H9 (cell line): Measurements from ENCODE around the gene YPEL5. TPM values are rescaled to one million over a fixed set of nuclear protein-coding genes. Genes with fewer than 3 reads are reported as not detected.

Experiments used
- DNase-seq: peaks from one replicate; pipeline ENCODE4 v3.0.0-alpha.2; 2017
- H2AFZ ChIP-seq: one replicate; pipeline ENCODE4 v1.6.1; 2013; ENCODE audit warnings: mild to moderate bottlenecking, low read length, control low read depth, moderate library complexity
- H2AK5ac ChIP-seq: 2 replicates; pipeline ENCODE4 v1.6.1; 2013; ENCODE audit warnings: low read length, control low read depth, mixed read lengths; ENCODE audit not compliant: insufficient read length
- H2BK120ac ChIP-seq: one replicate; pipeline ENCODE4 v1.6.1; 2013; ENCODE audit warnings: low read depth, mild to moderate bottlenecking, low read length, control low read depth, inconsistent platforms; ENCODE audit not compliant: poor library complexity, severe bottlenecking
- H2BK12ac ChIP-seq: 2 replicates; pipeline ENCODE4 v1.6.1; 2013; ENCODE audit warnings: low read length, control low read depth, mixed read lengths, low read depth; ENCODE audit not compliant: insufficient read length
- H2BK15ac ChIP-seq: 2 replicates; pipeline ENCODE4 v1.6.1; 2013; ENCODE audit warnings: low read depth, low read length, control low read depth
- H2BK20ac ChIP-seq: one replicate; pipeline ENCODE4 v1.6.1; 2013; ENCODE audit warnings: low read depth, mild to moderate bottlenecking, low read length, control low read depth, inconsistent platforms; ENCODE audit not compliant: poor library complexity, severe bottlenecking
- H2BK5ac ChIP-seq: 2 replicates; pipeline ENCODE4 v1.6.1; 2013; ENCODE audit warnings: low read length, control low read depth, mixed read lengths; ENCODE audit not compliant: insufficient read length
- H3K14ac ChIP-seq: 2 replicates; pipeline ENCODE4 v1.6.1; 2013; ENCODE audit warnings: low read length, control low read depth; ENCODE audit not compliant: insufficient read depth
- H3K18ac ChIP-seq: 2 replicates; pipeline ENCODE4 v1.6.1; 2013; ENCODE audit warnings: low read depth, mild to moderate bottlenecking, mixed read lengths, low read length, control low read depth; ENCODE audit not compliant: insufficient read length
- H3K23ac ChIP-seq: 2 replicates; pipeline ENCODE4 v1.6.1; 2013; ENCODE audit warnings: low read length, control low read depth, mixed read lengths, low read depth; ENCODE audit not compliant: insufficient read length
- H3K23me2 ChIP-seq: 2 replicates; pipeline ENCODE4 v1.6.1; 2013; ENCODE audit warnings: low read depth, mild to moderate bottlenecking, mixed read lengths, low read length, control low read depth; ENCODE audit not compliant: insufficient read length, poor library complexity, severe bottlenecking
- H3K27ac ChIP-seq: 2 replicates; pipeline ENCODE4 v1.5.1; 2013; ENCODE audit warnings: low read length, control low read depth, mixed read lengths, low read depth; ENCODE audit not compliant: insufficient read length
- H3K27me3 ChIP-seq: 2 replicates; pipeline ENCODE4 v1.6.1; 2013; ENCODE audit warnings: low read length, control low read depth, inconsistent platforms; ENCODE audit not compliant: insufficient read depth
- H3K4ac ChIP-seq: 2 replicates; pipeline ENCODE4 v1.6.1; 2013; ENCODE audit warnings: low read depth, mild to moderate bottlenecking, control low read depth, inconsistent platforms, low read length, moderate library complexity
- H3K4me1 ChIP-seq: 2 replicates; pipeline ENCODE4 v1.6.1; 2013; ENCODE audit warnings: low read length, control low read depth, inconsistent platforms; ENCODE audit not compliant: insufficient read depth
- H3K4me2 ChIP-seq: 2 replicates; pipeline ENCODE4 v1.6.1; 2013; ENCODE audit warnings: low read length, control low read depth, mixed read lengths; ENCODE audit not compliant: insufficient read length, insufficient read depth
- H3K56ac ChIP-seq: 2 replicates; pipeline ENCODE4 v1.6.1; 2013; ENCODE audit warnings: low read depth, mild to moderate bottlenecking, mixed read lengths, low read length, control low read depth; ENCODE audit not compliant: insufficient read length
- H3K79me1 ChIP-seq: 2 replicates; pipeline ENCODE4 v1.6.1; 2013; ENCODE audit warnings: low read depth, mild to moderate bottlenecking, moderate library complexity, low read length, control low read depth, inconsistent platforms; ENCODE audit not compliant: insufficient read depth, poor library complexity, severe bottlenecking
- H3K79me2 ChIP-seq: 2 replicates; pipeline ENCODE4 v1.6.1; 2013; ENCODE audit warnings: low read length, control low read depth, inconsistent platforms; ENCODE audit not compliant: insufficient read depth
- H3K9ac ChIP-seq: 2 replicates; pipeline ENCODE4 v1.6.1; 2013; ENCODE audit warnings: low read length, control low read depth, mixed read lengths; ENCODE audit not compliant: insufficient read length; ENCODE audit errors: extremely low read depth
- H3K9me3 ChIP-seq: one replicate; pipeline ENCODE4 v1.6.1; 2013; ENCODE audit warnings: low read depth, low read length, inconsistent platforms; ENCODE audit not compliant: control insufficient read depth
- H3T11ph ChIP-seq: one replicate; pipeline ENCODE4 v1.6.1; 2013; ENCODE audit warnings: mild to moderate bottlenecking, low read length, control low read depth, inconsistent platforms
- H4K20me1 ChIP-seq: one replicate; pipeline ENCODE4 v1.6.1; 2013; ENCODE audit not compliant: control insufficient read depth, insufficient read length, insufficient read depth
- H4K5ac ChIP-seq: 2 replicates; pipeline ENCODE4 v1.6.1; 2013; ENCODE audit warnings: low read depth, mild to moderate bottlenecking, mixed read lengths, low read length, control low read depth; ENCODE audit not compliant: insufficient read length
- H4K8ac ChIP-seq: replicated peaks from 2 replicates; pipeline ENCODE4 v1.6.1; 2013; ENCODE audit warnings: low read length, control low read depth, mixed read lengths, low read depth; ENCODE audit not compliant: insufficient read length
- H4K91ac ChIP-seq: 2 replicates; pipeline ENCODE4 v1.6.1; 2013; ENCODE audit warnings: low read depth, mild to moderate bottlenecking, moderate library complexity, mixed read lengths, low read length, control low read depth; ENCODE audit not compliant: insufficient read length
- H3K27ac Mint-ChIP-seq, 3 experiments: 2 replicates in 2 of 3; 3 replicates in 1 of 3; pipeline ENCODE4 v1.8.0; 2020 to 2021; ENCODE audit warnings: mixed read lengths in 3 of 3, mild to moderate bottlenecking in 1 of 3, moderate library complexity in 1 of 3
- H3K27me3 Mint-ChIP-seq: 2 replicates; pipeline ENCODE4 v1.8.0; 2021; ENCODE audit warnings: low read depth, mild to moderate bottlenecking, moderate library complexity, mixed read lengths
- H3K36me3 Mint-ChIP-seq, 3 experiments: 2 replicates in 2 of 3; 3 replicates in 1 of 3; pipeline ENCODE4 v1.8.0; 2020 to 2021; ENCODE audit warnings: low read depth in 3 of 3, mixed read lengths in 3 of 3; ENCODE audit not compliant: insufficient read depth in 1 of 3
- H3K4me1 Mint-ChIP-seq, 2 experiments: 2 replicates each; pipeline ENCODE4 v1.8.0; 2020; ENCODE audit warnings: mixed read lengths in 2 of 2
- H3K4me3 Mint-ChIP-seq, 2 experiments: 2 replicates in 1 of 2; 3 replicates in 1 of 2; pipeline ENCODE4 v1.8.0; 2020 to 2021; ENCODE audit warnings: mild to moderate bottlenecking in 2 of 2, mixed read lengths in 2 of 2, moderate library complexity in 1 of 2
- H3K9me3 Mint-ChIP-seq, 2 experiments: 2 replicates in 1 of 2; 3 replicates in 1 of 2; pipeline ENCODE4 v1.8.0; 2020; ENCODE audit warnings: mild to moderate bottlenecking in 2 of 2, mixed read lengths in 2 of 2, moderate library complexity in 1 of 2
- WGBS: extraction: QIAGEN DNeasy Blood & Tissue Kit; methylation state at CpG from one replicate; pipeline ENCODE4 v1.1.7; 2013; ENCODE audit warnings: missing lambda C conversion rate, low lambda C conversion rate, mixed read lengths; ENCODE audit not compliant: insufficient read length; ENCODE audit errors: extremely low coverage; 5-methylcytosine and 5-hydroxymethylcytosine counted together
- total RNA-seq: library from RNA; stranded (reverse); gene quantifications from 2 replicates; pipeline ENCODE4 v1.2.1, GENCODE V29; 2021
- TF ChIP-seq, protein P1 (sequence below): fragments of 200-600 bp; sonication (generic); conservative IDR thresholded peaks from 3 replicates; pipeline ENCODE4 v1.8.0; 2021; ENCODE audit warnings: antibody characterized with exemption, mild to moderate bottlenecking

Gene YPEL5
- total RNA-seq, 1 experiment from 2014 or later = 28.5 TPM

DNA sequence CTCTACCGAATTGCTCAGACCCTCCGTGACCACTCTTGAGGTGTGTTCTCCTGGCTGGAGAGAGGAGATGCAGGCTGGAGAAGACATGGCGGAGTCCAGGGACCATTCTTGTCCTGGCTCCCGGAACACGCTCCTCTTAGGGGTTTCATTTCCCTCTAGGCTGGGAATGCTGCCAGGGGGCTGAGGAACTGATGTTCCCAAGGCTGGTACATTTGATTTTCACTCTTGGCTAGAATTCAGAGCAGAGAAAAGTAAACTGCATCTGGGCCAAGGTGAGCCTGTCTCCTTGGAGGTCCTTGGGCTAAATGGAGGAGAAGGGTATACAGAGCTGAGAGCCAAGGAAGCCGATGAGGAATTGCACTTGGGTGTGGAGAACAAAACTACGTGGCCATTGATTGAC is 56.3 kb downstream of the YPEL5 start:
- H4K20me1 ChIP-seq = no peaks in the 10 kb centered on the region
- Mint-ChIP-seq H3K4me1 (no peaks in the 10 kb centered on the region), H3K27me3 (no peaks in the 10 kb centered on the region; the same call in 1 of the 2 replicates), H3K4me3 (no peak overlapping the region), H3K9me3 (no peaks in the 10 kb centered on the region), H3K36me3 (no peaks in the 10 kb centered on the region), H3K27ac (no peak overlapping the region)
- no peak overlapping the region for H3K9ac ChIP-seq
- TF ChIP-seq, protein P1, sequence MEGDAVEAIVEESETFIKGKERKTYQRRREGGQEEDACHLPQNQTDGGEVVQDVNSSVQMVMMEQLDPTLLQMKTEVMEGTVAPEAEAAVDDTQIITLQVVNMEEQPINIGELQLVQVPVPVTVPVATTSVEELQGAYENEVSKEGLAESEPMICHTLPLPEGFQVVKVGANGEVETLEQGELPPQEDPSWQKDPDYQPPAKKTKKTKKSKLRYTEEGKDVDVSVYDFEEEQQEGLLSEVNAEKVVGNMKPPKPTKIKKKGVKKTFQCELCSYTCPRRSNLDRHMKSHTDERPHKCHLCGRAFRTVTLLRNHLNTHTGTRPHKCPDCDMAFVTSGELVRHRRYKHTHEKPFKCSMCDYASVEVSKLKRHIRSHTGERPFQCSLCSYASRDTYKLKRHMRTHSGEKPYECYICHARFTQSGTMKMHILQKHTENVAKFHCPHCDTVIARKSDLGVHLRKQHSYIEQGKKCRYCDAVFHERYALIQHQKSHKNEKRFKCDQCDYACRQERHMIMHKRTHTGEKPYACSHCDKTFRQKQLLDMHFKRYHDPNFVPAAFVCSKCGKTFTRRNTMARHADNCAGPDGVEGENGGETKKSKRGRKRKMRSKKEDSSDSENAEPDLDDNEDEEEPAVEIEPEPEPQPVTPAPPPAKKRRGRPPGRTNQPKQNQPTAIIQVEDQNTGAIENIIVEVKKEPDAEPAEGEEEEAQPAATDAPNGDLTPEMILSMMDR = no peak
- H3K23ac ChIP-seq = no peak overlapping the region
- H2BK20ac ChIP-seq = no peak overlapping the region
- no peak overlapping the region for H2AFZ ChIP-seq
- no peak overlapping the region for H2BK12ac ChIP-seq
- H3K23me2 ChIP-seq = no peaks in the 10 kb centered on the region
- H3K4me1 ChIP-seq = no peaks in the 10 kb centered on the region
- DNase-seq = no peak
- H4K5ac ChIP-seq = no peak overlapping the region
- no peak overlapping the region for H2BK15ac ChIP-seq
- H4K8ac ChIP-seq = no peak overlapping the region
- H4K91ac ChIP-seq = no peak overlapping the region
- no peaks in the 10 kb centered on the region for H3K9me3 ChIP-seq
- no peak overlapping the region for H3K56ac ChIP-seq
- H3K27ac ChIP-seq = no peak overlapping the region
- no peak overlapping the region for H3K4ac ChIP-seq
- no peaks in the 10 kb centered on the region for H3K79me2 ChIP-seq
- no peak overlapping the region for H3T11ph ChIP-seq
- H2BK120ac ChIP-seq = no peak overlapping the region
- no CpG with 5 or more reads among the region's 7 CpGs for WGBS
- H3K79me1 ChIP-seq = no peaks in the 10 kb centered on the region
- no peak overlapping the region for H3K18ac ChIP-seq
- H2BK5ac ChIP-seq = no peak overlapping the region
- no peaks in the 10 kb centered on the region for H3K27me3 ChIP-seq
- no peak overlapping the region for H3K4me2 ChIP-seq
- no peak overlapping the region for H2AK5ac ChIP-seq
- no peak overlapping the region for H3K14ac ChIP-seq
